DND-41 (cell line): ENCODE data around the gene OTX2.

Source experiments
- ATAC-seq: fragments of 200-7000 bp; cut with Tn5 transposase; 3 replicates; pipeline ENCODE4 v1.9.1; 2021; ENCODE audit warnings: low read depth; ENCODE audit not compliant: insufficient read depth
- DNase-seq: peaks from one replicate; pipeline ENCODE4 v3.0.0-alpha.2; 2020
- H2AFZ ChIP-seq: 2 replicates; pipeline ENCODE4 v1.6.0; 2012; ENCODE audit warnings: low read depth, low read length
- H3K27ac ChIP-seq: 2 replicates; pipeline ENCODE4 v1.5.1; 2012; ENCODE audit warnings: low read length, inconsistent platforms
- H3K27me3 ChIP-seq: fragments of 200-600 bp; sonication (generic); 2 replicates; pipeline ENCODE4 v1.6.0; 2012; ENCODE audit warnings: low read length, mild to moderate bottlenecking, inconsistent platforms; ENCODE audit not compliant: insufficient read depth, poor library complexity
- H3K36me3 ChIP-seq: 2 replicates; pipeline ENCODE4 v1.5.1; 2012; ENCODE audit warnings: low read length, inconsistent platforms; ENCODE audit not compliant: insufficient read depth
- H3K4me1 ChIP-seq: 2 replicates; pipeline ENCODE4 v1.5.1; 2012; ENCODE audit warnings: mild to moderate bottlenecking, low read length; ENCODE audit not compliant: insufficient read depth
- H3K4me2 ChIP-seq: 2 replicates; pipeline ENCODE4 v1.6.0; 2012; ENCODE audit warnings: mild to moderate bottlenecking, moderate library complexity, low read length, inconsistent platforms; ENCODE audit not compliant: insufficient read depth
- H3K4me3 ChIP-seq, 2 experiments: fragments of 200-600 bp in 1 of 2; shearing (Covaris generic) in 1 of 2; 2 replicates each; pipeline ENCODE4 v1.5.1; 2012 to 2016; ENCODE audit warnings: inconsistent platforms in 2 of 2, low read length in 2 of 2, mild to moderate bottlenecking in 2 of 2, low read depth in 1 of 2, moderate library complexity in 1 of 2
- H3K79me2 ChIP-seq: 2 replicates; pipeline ENCODE4 v1.6.0; 2012; ENCODE audit warnings: low read length, inconsistent platforms; ENCODE audit not compliant: insufficient read depth
- H3K9ac ChIP-seq: 2 replicates; pipeline ENCODE4 v1.6.0; 2012; ENCODE audit warnings: low read depth, mild to moderate bottlenecking, inconsistent platforms, low read length, moderate library complexity
- H3K9me3 ChIP-seq: 2 replicates; pipeline ENCODE4 v1.5.1; 2012; ENCODE audit warnings: low read length, moderate library complexity, mild to moderate bottlenecking, inconsistent platforms; ENCODE audit not compliant: insufficient read depth, severe bottlenecking
- H4K20me1 ChIP-seq: 2 replicates; pipeline ENCODE4 v1.6.0; 2012; ENCODE audit warnings: low read length; ENCODE audit not compliant: insufficient read depth
- EZH2 ChIP-seq: IDR thresholded peaks from 3 replicates; pipeline ENCODE4 v1.6.1; 2012; ENCODE audit warnings: borderline replicate concordance, low read depth, mild to moderate bottlenecking, moderate library complexity, low read length, inconsistent platforms; ENCODE audit not compliant: severe bottlenecking
- TF ChIP-seq, protein P1 (sequence below): IDR thresholded peaks from 2 replicates; pipeline ENCODE4 v1.5.1; 2012; ENCODE audit warnings: borderline replicate concordance, low read length, moderate library complexity, mild to moderate bottlenecking; ENCODE audit not compliant: poor library complexity, severe bottlenecking; ENCODE audit errors: extremely low read depth

OTX2 gene

DNA sequence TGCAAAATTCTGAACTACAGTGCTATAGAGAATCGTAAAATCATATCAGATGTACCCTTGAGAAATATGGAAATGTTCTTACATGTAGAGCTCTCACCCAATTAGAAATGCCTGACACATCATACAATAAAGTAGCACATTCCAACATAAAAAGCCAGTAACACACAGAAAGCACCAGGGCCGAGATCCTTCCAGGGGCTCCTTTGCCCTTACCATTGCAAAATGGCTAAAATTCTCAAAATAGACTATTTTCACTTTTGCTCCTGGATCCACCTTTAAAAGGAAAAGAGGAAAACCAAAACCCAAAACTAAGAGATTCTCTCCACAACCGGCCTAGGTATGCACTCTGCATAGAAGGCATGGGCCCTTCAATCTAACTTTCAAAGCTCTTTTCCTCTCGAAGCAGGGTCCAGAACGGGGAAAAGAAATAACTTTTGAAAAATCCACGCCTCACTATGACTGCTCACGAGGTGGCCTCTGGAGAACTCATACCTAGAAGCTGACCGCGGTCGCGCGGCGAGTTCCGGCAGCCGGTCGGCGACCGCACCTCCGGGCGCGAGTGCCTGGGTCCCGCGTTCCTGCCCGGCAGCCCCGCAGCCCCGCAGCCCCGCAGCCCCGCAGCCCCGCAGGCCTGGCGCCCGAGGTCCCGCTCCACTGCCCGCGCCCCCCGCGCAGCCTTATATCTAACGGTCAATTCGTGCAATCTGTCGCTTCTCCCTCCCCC lies 2.7 kb downstream of the OTX2 start:
- no peak overlapping the region for H2AFZ ChIP-seq
- H3K36me3 ChIP-seq = no peaks in the 10 kb centered on the region
- DNase-seq (no peak), ATAC-seq (no peak)
- no peaks in the 10 kb centered on the region for H3K4me1 ChIP-seq
- TF ChIP-seq, protein P1, sequence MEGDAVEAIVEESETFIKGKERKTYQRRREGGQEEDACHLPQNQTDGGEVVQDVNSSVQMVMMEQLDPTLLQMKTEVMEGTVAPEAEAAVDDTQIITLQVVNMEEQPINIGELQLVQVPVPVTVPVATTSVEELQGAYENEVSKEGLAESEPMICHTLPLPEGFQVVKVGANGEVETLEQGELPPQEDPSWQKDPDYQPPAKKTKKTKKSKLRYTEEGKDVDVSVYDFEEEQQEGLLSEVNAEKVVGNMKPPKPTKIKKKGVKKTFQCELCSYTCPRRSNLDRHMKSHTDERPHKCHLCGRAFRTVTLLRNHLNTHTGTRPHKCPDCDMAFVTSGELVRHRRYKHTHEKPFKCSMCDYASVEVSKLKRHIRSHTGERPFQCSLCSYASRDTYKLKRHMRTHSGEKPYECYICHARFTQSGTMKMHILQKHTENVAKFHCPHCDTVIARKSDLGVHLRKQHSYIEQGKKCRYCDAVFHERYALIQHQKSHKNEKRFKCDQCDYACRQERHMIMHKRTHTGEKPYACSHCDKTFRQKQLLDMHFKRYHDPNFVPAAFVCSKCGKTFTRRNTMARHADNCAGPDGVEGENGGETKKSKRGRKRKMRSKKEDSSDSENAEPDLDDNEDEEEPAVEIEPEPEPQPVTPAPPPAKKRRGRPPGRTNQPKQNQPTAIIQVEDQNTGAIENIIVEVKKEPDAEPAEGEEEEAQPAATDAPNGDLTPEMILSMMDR = no peak
- TF ChIP-seq EZH2 = no peak
- H4K20me1 ChIP-seq = no peaks in the 10 kb centered on the region
- no peak overlapping the region for H3K4me3 ChIP-seq
- H3K27ac ChIP-seq = no peak overlapping the region
- no peaks in the 10 kb centered on the region for H3K9me3 ChIP-seq
- no peaks in the 10 kb centered on the region for H3K79me2 ChIP-seq
- peaks cover 11% of the 10 kb centered on the region for H3K27me3 ChIP-seq
- H3K4me2 ChIP-seq = no peak overlapping the region
- H3K9ac ChIP-seq = no peak overlapping the region

DNA sequence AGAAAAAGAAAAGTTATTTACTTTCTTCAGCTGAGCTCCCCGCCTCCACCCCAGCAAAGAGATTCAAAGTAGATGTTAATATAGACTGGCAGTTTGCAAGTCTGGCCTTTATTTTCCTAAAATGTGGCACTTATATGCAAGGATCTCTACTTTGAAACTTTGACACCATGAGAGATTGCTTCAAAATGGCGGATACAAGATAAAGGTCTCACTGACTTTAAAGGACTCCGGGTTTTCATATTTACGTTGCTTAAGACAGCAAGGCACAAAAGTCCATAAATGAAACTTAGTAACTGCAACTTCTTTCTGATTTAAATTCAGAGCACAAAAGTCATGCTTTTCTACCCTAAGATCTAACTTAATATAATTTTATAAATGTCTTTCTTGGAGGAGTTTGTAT lies 3.5 kb downstream of the OTX2 start:
- Histone ChIP-seq H3K9me3 (no peaks in the 10 kb centered on the region), H3K4me2 (no peak overlapping the region), H3K79me2 (no peaks in the 10 kb centered on the region), H3K27ac (no peak overlapping the region), H3K9ac (no peak overlapping the region), H3K4me3 (no peak overlapping the region), H3K4me1 (no peaks in the 10 kb centered on the region), H2AFZ (no peak overlapping the region), H3K36me3 (no peaks in the 10 kb centered on the region), H4K20me1 (no peaks in the 10 kb centered on the region), H3K27me3 (peaks cover 14% of the 10 kb centered on the region)
- DNase-seq (no peak), ATAC-seq (no peak)
- TF ChIP-seq EZH2 = no peak
- TF ChIP-seq, protein P1 = no peak

DNA sequence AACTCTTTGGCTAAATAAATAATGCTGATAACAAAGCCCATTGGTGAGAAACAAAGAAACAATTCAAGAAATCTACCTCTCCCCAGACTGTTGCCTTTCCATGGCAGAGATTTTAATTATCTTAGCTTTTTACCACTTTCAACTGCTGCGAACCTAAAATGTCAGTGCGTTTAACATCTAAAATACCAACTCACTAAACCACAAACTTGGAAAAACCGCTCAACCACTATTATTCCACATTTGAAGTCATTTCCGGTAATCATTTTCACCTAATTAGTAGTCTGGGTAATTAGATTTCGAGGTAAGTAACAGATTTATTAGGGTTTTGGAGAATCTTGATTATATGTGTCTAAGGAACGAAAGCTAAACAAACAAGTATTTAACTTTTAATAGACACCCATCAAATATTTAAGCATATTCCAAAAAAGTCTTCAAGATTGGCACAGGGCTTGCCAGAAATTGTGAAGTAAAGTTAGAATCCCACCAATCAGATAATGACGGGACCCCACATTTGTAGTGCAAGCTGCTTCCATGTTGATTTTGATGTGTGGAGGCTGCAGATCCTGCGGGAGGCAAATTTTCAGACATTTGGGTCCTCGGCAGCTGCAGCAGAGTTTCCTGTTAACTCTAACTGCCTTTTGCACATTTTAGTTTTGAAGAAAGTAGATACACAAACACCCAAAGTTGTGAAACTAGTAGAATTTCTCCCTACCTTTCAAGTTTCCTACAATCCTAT lies 4.1 kb downstream of the OTX2 start:
- Histone ChIP-seq H3K4me1 (no peaks in the 10 kb centered on the region), H3K79me2 (no peaks in the 10 kb centered on the region), H3K4me2 (no peak overlapping the region), H2AFZ (no peak overlapping the region), H3K4me3 (no peak overlapping the region), H3K36me3 (no peaks in the 10 kb centered on the region), H3K27me3 (peaks cover 20% of the 10 kb centered on the region), H3K9ac (no peak overlapping the region), H3K9me3 (no peaks in the 10 kb centered on the region), H4K20me1 (no peaks in the 10 kb centered on the region), H3K27ac (no peak overlapping the region)
- DNase-seq (no peak), ATAC-seq (no peak)
- no peak for TF ChIP-seq EZH2
- TF ChIP-seq, protein P1 = no peak
